ENCODE results near the gene COL9A3.

Gene COL9A3

GRCh38 chr20:62890444-62890843 lies 73.6 kb downstream of the COL9A3 start:
- Histone ChIP-seq H3K36me3 (ENCODE audit: insufficient read depth) (no peaks in the 10 kb centered on the region), H4K20me1 (ENCODE audit: insufficient read depth) (no peaks in the 10 kb centered on the region), H3K79me2 (ENCODE audit: insufficient read depth, low read depth) (no peaks in the 10 kb centered on the region), H3K9ac (no peak overlapping the region), H2AFZ (ENCODE audit: low read depth) (no peak overlapping the region), H3K4me1 (ENCODE audit: low read depth, poor library complexity, severe bottlenecking) (peaks cover 97% of the 10 kb centered on the region), H3K4me3 (IDR thresholded peaks at IDR 0.05; ENCODE audit: insufficient read depth, low read depth, low read length) (no peak overlapping the region), H3K27me3 (ENCODE audit: insufficient read depth, low read depth) (no peaks in the 10 kb centered on the region), H3K27ac (no peak overlapping the region), H3K4me2 (no peak overlapping the region)
- TF ChIP-seq, protein P1, sequence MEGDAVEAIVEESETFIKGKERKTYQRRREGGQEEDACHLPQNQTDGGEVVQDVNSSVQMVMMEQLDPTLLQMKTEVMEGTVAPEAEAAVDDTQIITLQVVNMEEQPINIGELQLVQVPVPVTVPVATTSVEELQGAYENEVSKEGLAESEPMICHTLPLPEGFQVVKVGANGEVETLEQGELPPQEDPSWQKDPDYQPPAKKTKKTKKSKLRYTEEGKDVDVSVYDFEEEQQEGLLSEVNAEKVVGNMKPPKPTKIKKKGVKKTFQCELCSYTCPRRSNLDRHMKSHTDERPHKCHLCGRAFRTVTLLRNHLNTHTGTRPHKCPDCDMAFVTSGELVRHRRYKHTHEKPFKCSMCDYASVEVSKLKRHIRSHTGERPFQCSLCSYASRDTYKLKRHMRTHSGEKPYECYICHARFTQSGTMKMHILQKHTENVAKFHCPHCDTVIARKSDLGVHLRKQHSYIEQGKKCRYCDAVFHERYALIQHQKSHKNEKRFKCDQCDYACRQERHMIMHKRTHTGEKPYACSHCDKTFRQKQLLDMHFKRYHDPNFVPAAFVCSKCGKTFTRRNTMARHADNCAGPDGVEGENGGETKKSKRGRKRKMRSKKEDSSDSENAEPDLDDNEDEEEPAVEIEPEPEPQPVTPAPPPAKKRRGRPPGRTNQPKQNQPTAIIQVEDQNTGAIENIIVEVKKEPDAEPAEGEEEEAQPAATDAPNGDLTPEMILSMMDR (conservative IDR thresholded peaks at IDR 0.05; ENCODE audit: low read depth, low read length) = no peak
